GM19238 (cell line): ENCODE measurements around the gene CNTNAP5.

Experiments
- DNase-seq: peaks from one replicate; pipeline ENCODE4 v3.0.0; 2011; ENCODE audit warnings: low spot score; ENCODE audit not compliant: insufficient read length

CNTNAP5 gene

DNA sequence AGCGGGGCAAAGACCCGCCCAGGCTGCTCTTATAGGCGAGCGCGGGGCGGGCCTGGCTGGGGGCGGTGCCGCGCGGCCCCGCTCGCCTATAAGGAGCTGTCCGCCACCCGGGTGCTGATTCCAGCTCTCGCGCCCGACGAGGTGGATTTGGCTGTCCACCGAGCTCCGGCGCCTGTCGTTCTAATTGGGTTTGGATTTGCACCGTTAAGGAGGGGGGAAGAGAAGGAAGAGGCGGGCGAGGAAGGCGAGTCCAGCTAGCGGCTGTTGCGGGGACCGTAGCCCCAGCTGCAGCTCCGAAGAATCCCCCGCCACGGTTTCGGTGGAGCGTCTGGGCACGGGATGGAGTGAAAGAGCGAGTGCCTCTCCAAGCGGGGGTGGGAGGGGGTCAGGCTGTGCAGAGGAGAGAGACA lies at the start of gene CNTNAP5:
TSS of gene CNTNAP5 (plus strand) at position 117 of the 410 bp plus-strand sequence. CDS start 364 bp downstream, outside the sequence.
- no peak for DNase-seq

DNA sequence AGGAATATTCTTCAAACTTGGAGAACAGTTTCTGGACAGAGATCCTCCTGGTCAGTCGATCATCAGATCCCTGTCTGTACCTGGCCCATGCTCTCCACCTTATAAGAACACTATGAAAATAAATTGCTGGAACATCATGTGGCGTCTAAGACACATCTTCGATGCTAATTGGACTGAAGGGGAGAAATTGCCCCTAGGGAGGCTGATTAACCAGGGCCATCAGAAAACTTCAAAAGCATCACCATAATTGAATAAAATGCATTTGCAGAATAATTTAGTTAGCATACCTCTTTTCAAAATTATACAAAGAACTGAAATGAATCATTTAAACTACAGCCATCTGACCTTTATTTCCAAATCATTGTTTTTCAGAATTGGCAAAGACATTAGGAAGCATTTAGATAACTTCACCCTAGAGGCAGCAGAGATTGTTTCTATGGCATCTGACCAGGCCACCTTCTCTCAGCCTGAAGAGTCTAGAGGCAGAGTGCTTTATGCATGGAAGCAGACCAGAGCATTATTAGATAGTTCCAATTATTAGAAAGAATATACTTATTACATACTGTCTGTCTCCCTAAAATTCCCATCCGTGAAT lies 48.9 kb upstream of the CNTNAP5 start:
- no peak for DNase-seq

DNA sequence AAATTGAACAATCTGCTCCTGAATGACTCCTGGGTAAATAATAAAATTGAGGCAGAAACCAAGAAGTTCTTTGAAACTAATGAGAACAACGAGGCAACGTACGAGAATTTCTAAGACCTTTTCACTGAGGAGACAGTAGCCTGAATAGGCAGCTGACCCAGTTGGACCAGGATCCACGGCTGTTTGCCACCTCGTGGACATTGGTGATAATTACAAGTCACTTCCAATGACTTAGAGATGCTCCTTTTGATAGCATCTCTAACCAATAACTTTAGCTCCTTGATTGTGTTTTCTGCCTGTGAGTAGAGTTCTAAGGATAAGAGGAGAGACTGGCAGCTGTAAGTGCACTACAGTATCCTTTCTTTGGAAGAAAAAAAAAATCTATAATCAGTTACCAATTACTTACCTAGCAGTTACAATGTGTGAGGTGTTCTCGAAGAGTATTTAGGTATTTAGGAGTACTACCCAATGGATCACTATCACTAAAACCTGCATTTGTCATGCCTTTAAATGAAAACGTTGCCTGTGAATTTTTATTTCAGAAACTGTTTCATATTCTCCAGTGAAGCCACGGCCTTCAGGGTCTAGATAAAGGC lies 31.3 kb upstream of the CNTNAP5 start:
- no peak for DNase-seq

DNA sequence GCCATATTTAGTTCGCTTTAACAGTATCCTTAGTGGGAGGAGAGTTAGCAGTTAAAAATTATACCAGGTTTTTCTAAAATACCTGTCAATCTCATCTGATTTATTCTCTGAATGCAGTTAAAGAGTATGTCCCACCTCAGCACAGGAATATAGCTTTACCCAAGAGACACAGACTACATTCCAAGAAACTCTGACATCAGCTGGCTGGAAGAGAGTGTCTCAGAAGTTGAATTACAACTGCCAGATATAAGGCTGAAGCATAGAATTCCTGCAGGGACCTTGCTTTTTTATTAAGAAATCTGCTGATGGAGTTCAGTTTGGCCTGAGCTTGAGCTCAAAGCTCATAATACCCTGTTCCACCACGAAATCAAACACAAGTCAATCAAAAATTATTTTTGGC lies 25.4 kb upstream of the CNTNAP5 start:
- DNase-seq: no peak

DNA sequence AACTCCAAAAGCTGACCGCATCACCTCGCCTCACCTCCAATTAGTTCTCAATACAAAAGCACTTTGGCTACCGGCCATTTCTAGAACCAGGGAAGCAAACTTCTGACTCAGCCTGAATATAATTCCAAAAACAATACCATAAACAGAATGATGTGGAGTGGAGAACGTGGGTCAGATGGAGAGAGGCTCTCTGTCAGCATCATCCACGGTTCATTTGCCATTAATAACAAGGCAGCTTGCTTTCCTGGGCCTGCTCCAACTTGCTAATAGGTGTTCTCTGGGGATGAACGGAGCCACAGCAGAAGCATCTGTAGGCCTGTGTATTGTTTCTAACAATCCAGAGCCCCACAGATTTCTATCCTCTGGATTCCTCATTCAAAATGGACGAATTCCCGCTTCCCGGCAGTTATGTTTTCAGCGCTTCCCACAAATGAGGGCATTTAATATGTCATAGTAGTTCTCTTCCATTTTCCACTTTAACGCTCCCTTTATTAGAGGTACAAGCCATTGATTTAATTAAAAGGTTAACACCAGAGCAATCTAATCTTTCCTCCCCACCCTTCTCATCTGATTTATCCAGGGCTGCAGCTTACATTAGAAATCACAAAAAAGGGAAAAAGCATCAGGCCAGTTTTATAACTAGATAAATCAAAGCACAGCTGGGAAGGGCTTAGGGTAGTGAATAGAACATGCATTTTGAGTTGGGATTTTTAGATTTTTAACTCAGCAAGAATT lies 23.2 kb upstream of the CNTNAP5 start:
- DNase-seq: no peak

DNA sequence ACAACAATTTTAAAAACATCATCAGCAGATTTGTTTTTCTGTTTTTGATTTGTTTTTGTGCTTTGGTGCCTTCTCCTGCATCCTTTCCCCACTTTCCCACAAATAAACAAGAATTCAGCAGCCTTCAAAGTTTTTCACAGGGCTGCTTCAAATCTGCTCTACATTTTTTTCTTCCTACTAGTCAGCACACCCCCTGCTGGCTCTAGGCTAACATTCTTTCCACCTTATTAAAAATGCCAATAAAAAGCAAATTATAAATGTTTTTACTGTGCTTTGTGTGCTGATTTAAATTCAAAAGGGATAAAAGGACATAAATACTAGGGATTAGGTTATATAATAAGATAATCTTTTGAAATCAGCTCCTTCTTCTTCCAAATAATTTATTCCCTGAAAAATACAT lies 6.2 kb upstream of the CNTNAP5 start:
- DNase-seq: no peak

DNA sequence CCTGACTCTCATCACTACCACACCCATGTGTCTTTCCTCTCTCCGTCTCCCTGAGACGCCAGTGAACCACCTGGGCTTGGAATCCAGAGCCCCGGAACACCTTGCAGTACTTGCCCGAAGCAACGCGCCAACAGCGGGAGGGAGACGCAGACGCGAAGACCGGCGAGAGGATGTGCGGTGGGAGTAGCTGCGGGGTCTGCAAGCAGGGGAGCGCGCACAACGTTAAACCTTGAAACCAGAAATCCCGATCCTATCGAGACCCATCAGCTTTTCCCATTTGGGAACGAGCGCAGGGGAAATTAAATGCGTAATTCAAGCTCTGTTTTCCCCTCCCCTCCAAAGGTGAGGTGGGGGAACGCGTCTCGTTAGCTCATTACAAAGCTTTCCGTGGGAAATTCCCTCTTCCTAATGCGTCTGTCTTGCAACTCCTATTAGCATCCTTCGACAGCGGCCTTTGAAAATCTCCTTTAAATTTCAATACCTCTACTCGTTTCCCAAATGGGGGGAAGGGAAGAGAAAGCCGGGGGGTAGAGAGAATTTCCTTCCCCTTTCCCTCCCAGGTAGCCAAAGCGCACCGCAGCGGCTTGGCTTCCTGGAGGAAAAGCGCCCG lies 421 bp upstream of the CNTNAP5 start:
- no peak for DNase-seq

DNA sequence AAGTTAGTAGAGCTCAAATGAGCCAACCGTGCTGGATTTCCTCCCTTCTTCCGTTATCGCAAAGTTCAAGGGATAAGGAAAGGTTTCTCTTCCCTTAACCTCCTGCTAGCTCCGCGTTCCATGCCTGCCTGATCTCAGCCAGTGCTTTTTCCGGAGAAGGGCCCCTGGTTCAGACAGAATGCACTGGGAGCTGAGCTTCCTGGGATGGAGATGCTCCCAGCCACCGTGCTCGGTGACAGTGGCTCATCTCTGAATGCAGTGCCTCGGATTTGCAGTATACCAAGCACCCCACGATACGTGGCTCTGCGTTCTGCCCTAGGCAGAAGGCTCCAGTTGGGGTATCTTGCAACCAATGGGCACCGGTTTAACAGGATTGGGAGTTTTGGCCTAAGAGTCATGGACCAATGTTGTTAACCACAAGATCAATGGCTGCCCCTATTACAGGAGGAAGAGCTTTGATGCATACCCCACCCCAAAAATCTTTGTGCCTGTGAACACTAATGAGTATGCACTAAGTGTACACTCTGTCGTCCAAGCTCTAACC lies 876 bp downstream of the CNTNAP5 start:
- no peak for DNase-seq

DNA sequence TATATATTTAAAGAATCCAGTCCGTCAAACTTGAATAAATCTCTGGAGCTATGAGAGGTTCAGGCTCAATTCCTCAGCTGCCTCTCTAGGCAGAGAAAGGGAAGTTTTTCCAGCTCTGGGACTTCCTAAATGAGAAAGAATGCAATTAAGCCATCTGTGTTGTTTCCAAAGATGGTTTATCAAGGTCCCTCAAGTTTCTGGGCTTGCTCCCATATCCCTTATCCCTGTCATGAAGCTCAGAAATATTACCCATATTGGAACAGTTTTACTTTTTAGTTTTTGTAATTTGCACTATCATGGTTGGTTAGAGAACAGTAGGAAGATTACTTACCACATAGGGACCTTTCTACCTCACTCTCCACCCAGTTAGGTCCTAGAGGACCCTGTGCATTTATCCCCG lies 1.4 kb downstream of the CNTNAP5 start:
- DNase-seq: no peak

DNA sequence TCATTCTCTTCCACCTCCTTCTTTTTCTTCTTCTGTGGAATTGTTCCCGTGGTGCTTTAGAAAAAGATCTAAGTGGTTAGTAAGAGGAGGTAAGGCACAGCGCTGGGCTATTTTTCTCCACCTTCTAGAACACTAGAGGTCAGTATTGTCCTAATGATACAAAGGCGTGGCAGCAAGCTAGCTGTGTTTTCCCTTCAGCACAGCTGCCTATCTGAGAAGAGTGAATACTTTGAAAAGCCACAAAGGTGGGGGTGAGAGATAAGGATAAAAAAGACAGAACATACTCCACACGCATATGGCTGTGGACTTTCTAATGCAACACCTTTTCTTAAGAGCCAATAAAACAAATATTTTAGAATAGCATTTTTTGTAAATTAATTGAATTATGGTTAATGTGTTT lies 2.1 kb downstream of the CNTNAP5 start:
- DNase-seq: peak; percentile 12

DNA sequence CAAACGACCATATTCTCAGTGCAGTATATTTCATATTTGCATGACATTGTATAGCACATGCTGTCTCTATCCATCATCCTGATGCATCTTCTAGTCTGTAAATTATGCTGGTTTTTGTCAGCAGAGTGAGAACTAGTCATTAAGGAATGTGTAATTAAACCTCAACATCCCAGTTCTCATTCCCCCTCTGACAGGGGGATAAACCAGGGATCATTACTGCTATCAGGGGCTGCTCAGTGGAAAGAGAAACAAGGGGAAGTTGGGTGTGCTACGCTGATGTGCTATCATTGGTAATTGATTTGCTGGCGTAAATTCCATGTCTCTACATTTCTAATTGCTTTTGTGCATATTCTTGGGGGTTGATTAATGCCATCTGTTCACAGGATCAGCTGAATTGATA lies 7.7 kb downstream of the CNTNAP5 start:
- no peak for DNase-seq

DNA sequence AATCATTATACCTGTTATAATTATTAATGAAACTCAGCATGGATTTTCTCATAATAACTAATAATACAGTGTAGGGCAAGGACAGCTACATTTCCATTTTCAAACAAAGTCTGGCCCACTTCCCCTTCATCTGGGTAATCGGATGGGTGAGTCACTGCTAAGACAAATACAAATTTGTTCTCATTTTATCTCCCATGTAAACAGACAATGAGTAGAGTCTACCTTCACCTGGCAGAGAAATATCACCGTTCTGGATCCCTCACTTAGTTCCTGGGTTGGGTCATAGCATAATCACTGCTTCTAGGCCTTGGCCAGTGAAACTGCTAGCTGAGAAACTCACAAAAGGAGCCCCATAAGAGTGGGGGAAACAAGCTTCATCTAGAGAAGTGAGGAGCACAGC lies 9.2 kb downstream of the CNTNAP5 start:
- DNase-seq: no peak

DNA sequence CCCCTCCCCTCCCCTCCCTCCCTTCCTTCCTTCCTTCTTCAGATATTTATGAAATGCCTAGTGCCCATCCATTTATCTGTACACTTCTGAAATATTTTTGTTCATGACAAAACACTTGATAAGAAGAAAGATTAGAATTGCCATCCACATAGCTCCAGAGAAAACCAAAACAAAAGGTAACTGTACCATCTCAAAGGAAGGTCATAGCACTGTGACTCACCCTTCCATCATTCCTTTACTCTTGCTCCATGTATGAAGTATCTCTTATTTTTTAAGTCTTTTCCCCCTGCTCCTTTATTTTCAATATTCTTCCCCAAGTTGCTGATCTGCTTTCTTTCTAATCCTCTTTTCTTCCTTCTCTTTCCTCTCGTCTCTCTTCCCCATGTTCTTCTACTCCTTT lies 9.9 kb downstream of the CNTNAP5 start:
- no peak for DNase-seq

DNA sequence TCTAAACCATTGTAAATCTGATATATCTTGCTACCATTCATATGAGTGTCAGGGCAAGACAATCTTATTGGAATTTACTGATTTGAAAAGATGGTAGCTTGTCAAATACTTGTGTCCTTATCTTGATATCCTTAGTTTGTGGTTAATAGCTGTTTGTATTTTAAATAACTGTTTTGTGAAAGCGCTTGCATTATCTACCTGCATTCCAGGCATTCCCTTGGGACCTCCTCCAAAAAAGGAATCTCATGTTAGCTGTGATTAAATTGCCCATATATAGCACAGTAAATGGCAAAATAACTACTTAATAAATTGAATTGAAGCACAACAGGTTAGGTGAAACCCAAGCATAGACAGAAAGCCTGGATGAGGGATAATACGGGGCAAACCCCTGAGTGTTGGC lies 13.9 kb downstream of the CNTNAP5 start:
- DNase-seq: no peak

DNA sequence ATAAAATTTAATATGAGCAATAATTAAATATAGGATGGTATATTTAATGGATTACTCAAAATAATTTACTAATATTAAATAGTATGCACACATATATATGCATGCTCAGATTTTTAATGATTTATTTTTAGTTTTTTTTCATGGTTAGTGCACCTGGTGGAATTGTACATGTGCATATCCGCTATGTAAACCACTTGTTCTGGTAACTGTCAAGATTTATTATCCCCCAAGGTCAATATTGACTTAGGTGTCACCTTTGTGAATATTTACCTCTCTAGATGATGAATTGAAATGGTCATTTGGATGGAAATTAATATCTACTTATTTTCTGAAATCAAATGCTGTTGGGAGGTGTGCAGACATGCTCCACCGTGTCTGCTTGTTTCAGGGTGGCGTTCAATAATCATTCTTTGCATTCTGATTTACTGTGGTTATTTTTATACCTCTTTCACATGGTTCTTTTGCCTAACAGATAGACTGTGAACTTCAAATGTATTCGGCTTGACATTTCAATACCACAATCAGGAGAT lies 14.7 kb downstream of the CNTNAP5 start:
- DNase-seq: no peak

DNA sequence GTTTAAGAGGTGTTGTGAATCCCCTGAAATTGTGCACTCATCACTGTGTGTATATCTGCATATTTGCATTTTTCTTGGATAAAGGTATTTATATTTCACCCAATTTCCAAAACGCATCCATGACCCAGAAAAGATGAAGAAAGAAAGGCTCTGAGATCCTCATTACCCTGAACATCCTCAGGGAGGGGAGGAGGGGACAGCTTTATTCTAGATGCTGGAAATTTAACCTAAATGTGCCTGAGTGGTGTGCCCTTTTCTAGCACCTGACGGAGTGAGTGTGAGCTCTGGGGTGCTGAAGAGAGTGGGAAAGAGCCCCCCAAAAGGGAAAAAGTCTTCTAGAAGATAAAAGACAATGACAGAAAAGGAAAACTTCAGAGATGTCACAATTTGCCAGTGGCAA lies 20.8 kb downstream of the CNTNAP5 start:
- no peak for DNase-seq

DNA sequence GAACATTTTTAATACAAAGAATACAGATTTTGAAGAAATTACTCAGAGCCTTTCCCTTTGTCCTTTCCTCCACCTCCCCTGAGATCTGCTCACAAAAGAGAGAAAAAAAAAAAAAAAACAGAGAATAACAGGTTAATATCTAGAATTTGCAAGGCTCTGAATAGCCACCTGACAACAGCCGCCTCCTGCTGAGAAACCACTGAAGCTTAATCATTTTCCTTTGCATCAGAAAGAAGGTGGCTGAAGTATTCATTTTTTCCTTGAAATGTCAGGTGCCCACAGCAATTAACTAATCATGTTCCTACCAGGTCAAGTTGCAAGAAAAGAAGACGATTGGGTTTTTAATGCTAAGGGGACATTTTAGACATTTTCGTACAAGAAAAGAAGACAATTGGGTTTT lies 21.2 kb downstream of the CNTNAP5 start:
- DNase-seq: no peak

DNA sequence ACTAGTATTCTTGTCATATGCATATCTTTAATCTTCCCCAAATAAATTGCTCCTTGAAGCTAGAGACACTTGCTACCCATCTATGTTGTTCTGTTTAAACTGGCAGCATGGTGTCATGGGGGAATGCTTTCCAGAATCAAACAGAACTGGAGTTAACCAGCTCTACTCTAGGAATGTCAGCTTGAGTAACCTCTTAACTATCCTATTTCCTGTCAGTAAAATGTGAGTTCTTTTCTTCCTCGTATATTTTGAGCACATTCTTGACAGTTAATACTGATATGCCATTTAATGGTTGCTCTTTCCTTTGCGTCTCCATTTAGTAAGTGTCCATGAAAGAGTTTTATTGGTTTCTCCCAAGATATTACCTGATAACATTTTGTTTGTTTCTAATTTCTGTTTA lies 23.0 kb downstream of the CNTNAP5 start:
- no peak for DNase-seq

DNA sequence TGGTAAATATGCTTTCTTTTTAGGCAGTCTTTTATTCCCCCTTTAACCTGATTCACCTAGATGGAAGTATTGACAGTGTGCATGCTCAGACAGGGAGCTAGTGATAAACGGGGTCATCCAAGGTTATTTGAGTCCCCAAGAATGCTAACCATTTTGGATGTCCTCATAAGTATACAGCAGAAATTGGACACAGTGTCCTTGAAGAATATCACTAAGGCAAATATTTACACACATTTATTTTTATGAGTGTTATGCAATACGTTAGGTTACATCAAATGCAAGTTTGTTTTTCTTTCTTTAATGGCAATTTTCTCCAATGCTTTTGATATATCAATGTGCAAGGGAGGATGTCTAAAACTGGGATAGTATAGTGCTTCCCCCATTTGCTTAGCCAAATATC lies 23.6 kb downstream of the CNTNAP5 start:
- no peak for DNase-seq

DNA sequence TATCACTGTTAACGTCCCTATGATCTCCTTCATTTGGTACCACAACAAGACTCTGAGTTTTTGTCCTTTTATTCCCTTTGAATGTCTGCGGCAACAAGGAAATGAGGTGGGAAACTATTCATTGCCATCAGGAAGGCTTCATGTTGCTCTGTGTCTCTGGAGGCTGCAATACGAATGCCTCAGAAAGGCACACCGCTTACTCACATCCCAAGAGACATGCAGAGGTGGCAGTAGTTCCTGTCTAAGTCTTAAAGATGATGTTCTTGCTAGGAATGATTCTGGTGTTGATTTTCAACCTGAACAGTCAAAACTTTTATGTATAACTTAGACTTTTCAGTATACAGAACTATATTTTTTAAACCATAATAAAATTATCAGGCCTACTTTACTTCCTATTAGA lies 24.0 kb downstream of the CNTNAP5 start:
- DNase-seq: no peak

DNA sequence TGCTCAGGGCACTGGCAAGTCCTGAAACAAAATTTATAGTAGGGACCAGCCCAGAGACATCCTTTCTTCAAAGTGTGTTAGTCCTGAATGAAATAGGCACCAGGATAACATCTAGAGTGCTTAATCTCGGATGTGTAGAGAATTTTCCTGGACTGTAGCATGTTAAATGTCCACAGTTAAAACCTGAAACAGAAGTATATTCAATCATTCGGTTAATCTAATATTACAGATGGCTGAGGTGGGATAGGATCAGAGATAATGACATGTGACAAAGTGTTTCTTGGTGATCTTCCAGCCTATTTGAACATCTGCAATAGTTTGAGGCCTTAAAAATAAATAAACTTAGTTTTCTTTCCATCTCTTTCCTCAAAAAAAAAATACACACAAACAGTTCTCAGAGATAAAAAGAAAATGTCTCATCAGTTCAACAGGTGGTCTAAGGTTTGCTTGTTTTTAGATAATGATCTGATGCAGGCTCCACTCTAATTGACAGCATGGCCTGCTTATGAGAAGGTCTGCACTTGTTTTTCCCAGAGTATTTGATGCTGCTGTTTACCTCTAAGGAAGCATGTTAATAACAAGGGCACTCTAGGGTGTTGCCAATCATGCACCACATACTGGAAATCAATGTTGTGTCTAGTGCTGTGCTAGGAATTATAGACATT lies 25.9 kb downstream of the CNTNAP5 start:
- DNase-seq: no peak
